GM23338 (cell line): ENCODE results near the gene SH3BP4. TPM values are rescaled to one million over a fixed set of nuclear protein-coding genes. Genes with fewer than 3 reads are reported as not detected.

Experiments used
- ATAC-seq: fragments of 200-7000 bp; cut with Tn5 transposase; 3 replicates; pipeline ENCODE4 v1.9.1; 2020
- DNase-seq: peaks from one replicate; pipeline ENCODE4 v3.0.0-alpha.2; 2015; ENCODE audit warnings: low spot score
- H2AFZ ChIP-seq: fragments of 200-600 bp; sonication (generic); 2 replicates; pipeline ENCODE4 v1.8.0; 2016; ENCODE audit warnings: antibody characterized with exemption, mild to moderate bottlenecking, moderate library complexity
- H3F3A ChIP-seq: fragments of 200-600 bp; sonication (generic); replicated peaks from 2 replicates; pipeline ENCODE4 v1.8.0; 2017; ENCODE audit warnings: antibody characterized with exemption, mixed run types, low read depth
- H3K27ac ChIP-seq: fragments of 200-600 bp; sonication (generic); 2 replicates; pipeline ENCODE4 v1.6.1; 2016; ENCODE audit warnings: low read depth
- H3K27me3 ChIP-seq: fragments of 200-600 bp; sonication (generic); 2 replicates; pipeline ENCODE4 v1.8.0; 2016; ENCODE audit warnings: mild to moderate bottlenecking, mixed run types, moderate library complexity; ENCODE audit not compliant: insufficient read depth
- H3K36me3 ChIP-seq: fragments of 200-600 bp; sonication (generic); 2 replicates; pipeline ENCODE4 v1.8.0; 2016; ENCODE audit warnings: mild to moderate bottlenecking; ENCODE audit not compliant: insufficient read depth
- H3K4me1 ChIP-seq: fragments of 200-600 bp; sonication (generic); 2 replicates; pipeline ENCODE4 v1.8.0; 2016; ENCODE audit warnings: mild to moderate bottlenecking, moderate library complexity; ENCODE audit not compliant: insufficient read depth
- H3K4me2 ChIP-seq: fragments of 200-600 bp; sonication (generic); 2 replicates; pipeline ENCODE4 v1.7.1; 2017; ENCODE audit warnings: mixed run types
- H3K4me3 ChIP-seq: fragments of 200-600 bp; sonication (generic); 2 replicates; pipeline ENCODE4 v1.6.1; 2016; ENCODE audit warnings: mixed run types
- H3K79me2 ChIP-seq: fragments of 200-600 bp; sonication (generic); replicated peaks from 2 replicates; pipeline ENCODE4 v1.8.0; 2017; ENCODE audit warnings: mild to moderate bottlenecking; ENCODE audit not compliant: insufficient read depth
- H3K9me2 ChIP-seq: fragments of 200-600 bp; sonication (generic); 2 replicates; pipeline ENCODE4 v1.8.0; 2017; ENCODE audit not compliant: insufficient read depth
- H4K20me1 ChIP-seq: fragments of 200-600 bp; sonication (generic); replicated peaks from 2 replicates; pipeline ENCODE4 v1.8.0; 2017; ENCODE audit warnings: mild to moderate bottlenecking; ENCODE audit not compliant: insufficient read depth
- H3K27ac Mint-ChIP-seq: 2 replicates; pipeline ENCODE4 v1.8.0; 2020; ENCODE audit warnings: inconsistent platforms, mild to moderate bottlenecking, moderate library complexity, mixed read lengths
- H3K27me3 Mint-ChIP-seq: 3 replicates; pipeline ENCODE4 v1.8.0; 2022; ENCODE audit warnings: low read depth, mild to moderate bottlenecking, moderate library complexity, mixed read lengths, inconsistent platforms; ENCODE audit not compliant: insufficient read depth, poor library complexity
- H3K36me3 Mint-ChIP-seq: 3 replicates; pipeline ENCODE4 v1.8.0; 2021; ENCODE audit warnings: low read depth, mild to moderate bottlenecking, inconsistent platforms, moderate library complexity, mixed read lengths
- H3K4me1 Mint-ChIP-seq: 3 replicates; pipeline ENCODE4 v1.8.0; 2020; ENCODE audit warnings: mild to moderate bottlenecking, inconsistent platforms, mixed read lengths
- H3K4me3 Mint-ChIP-seq: 3 replicates; pipeline ENCODE4 v1.8.0; 2021; ENCODE audit warnings: moderate library complexity, mild to moderate bottlenecking, inconsistent platforms, mixed read lengths
- H3K9me3 Mint-ChIP-seq: 3 replicates; pipeline ENCODE4 v1.8.0; 2020; ENCODE audit warnings: moderate library complexity, mild to moderate bottlenecking, inconsistent platforms, mixed read lengths
- ETS1 ChIP-seq: IDR thresholded peaks from 2 replicates; pipeline ENCODE4 v1.6.1; 2016; ENCODE audit warnings: antibody characterized with exemption
- EZH2 ChIP-seq: fragments of 200-600 bp; sonication (generic); IDR thresholded peaks from one replicate; pipeline ENCODE4 v1.8.0; 2017; ENCODE audit warnings: antibody characterized with exemption, mild to moderate bottlenecking, low read depth; ENCODE audit not compliant: unreplicated experiment
- EZH2phosphoT487 ChIP-seq: fragments of 200-600 bp; sonication (generic); IDR thresholded peaks from one replicate; pipeline ENCODE4 v1.8.1; 2018; ENCODE audit warnings: antibody characterized with exemption; ENCODE audit not compliant: unreplicated experiment
- POLR2AphosphoS5 ChIP-seq: IDR thresholded peaks from 2 replicates; pipeline ENCODE4 v1.6.1; 2016; ENCODE audit warnings: antibody characterized with exemption, low read depth
- STAT1 ChIP-seq: IDR thresholded peaks from one replicate; pipeline ENCODE4 v1.6.1; 2016; ENCODE audit warnings: antibody characterized with exemption; ENCODE audit not compliant: unreplicated experiment
- ZNF114 ChIP-seq: fragments of 250-450 bp; sonication (Bioruptor Pico); IDR thresholded peaks from 2 replicates; pipeline ENCODE4 v1.5.0; 2020; ENCODE audit warnings: mild to moderate bottlenecking, moderate library complexity
- ZNF462 ChIP-seq: fragments of 250-450 bp; sonication (Bioruptor Pico); IDR thresholded peaks from 2 replicates; pipeline ENCODE4 v1.5.0; 2020; ENCODE audit warnings: mild to moderate bottlenecking, moderate library complexity
- polyA plus RNA-seq: library from polyadenylated mRNA; unstranded; fragments of >200 nt; fragmentation: Nextera tagmentation; extraction: Ambion mirVana; gene quantifications from 2 replicates; pipeline ENCODE4 v1.2.1, GENCODE V29; 2016
- total RNA-seq: library from RNA; depleted of rRNA; stranded (reverse); fragments of >200 nt; shearing (Covaris generic); gene quantifications from 2 replicates; pipeline ENCODE4 v1.2.3, GENCODE V29; 2014

Gene SH3BP4
- total and polyA plus RNA-seq, 2 experiments from 2014 or later = 15.6 to 50.9 TPM

GRCh38 chr2:235047171-235048160 lies 95.6 kb downstream of the SH3BP4 start (continued):
- TF ChIP-seq ZNF462 (CRISPR knock-in tag) = no peak
- TF ChIP-seq ETS1 = no peak
- no peak for TF ChIP-seq STAT1
- no peak for TF ChIP-seq POLR2AphosphoS5
- no peak for TF ChIP-seq ZNF114 (CRISPR knock-in tag)
- TF ChIP-seq EZH2phosphoT487 = no peak

- H3K4me1 Mint-ChIP-seq = peaks cover 3% of the 10 kb centered on the region; the same call in 1 of the 3 replicates
- no peaks in the 10 kb centered on the region for H3F3A ChIP-seq
- no peaks in the 10 kb centered on the region for H3K9me2 ChIP-seq
- H3K27me3 ChIP-seq = no peaks in the 10 kb centered on the region
- H3K4me3 Mint-ChIP-seq = no peak overlapping the region
- H3K9me3 Mint-ChIP-seq = no peaks in the 10 kb centered on the region
- H3K36me3 Mint-ChIP-seq = peaks cover 32% of the 10 kb centered on the region
- H3K27ac ChIP-seq = no peak overlapping the region
- peaks cover 4% of the 10 kb centered on the region; the same call in 1 of the 2 replicates for H3K36me3 ChIP-seq
- H3K79me2 ChIP-seq = peaks cover 59% of the 10 kb centered on the region
- H3K4me2 ChIP-seq = no peak overlapping the region
- peaks cover 8% of the 10 kb centered on the region for H3K27me3 Mint-ChIP-seq
- H3K4me3 ChIP-seq = no peak overlapping the region
- no peak for ATAC-seq
- no peaks in the 10 kb centered on the region for H3K4me1 ChIP-seq
- no peak overlapping the region for H2AFZ ChIP-seq
- no peak overlapping the region for H3K27ac Mint-ChIP-seq
- no peak for DNase-seq
- peaks cover 25% of the 10 kb centered on the region for H4K20me1 ChIP-seq
- TF ChIP-seq EZH2 (no peak), ZNF462 (CRISPR knock-in tag) (no peak)
Observed at GRCh38 chr2:235048549-235048948, 96.7 kb downstream of the SH3BP4 start.
